Heart right ventricle (tissue), 16 donors: ENCODE data around the gene MEOX2. TPM values are rescaled to one million over a fixed set of nuclear protein-coding genes. Genes with fewer than 3 reads are reported as not detected.

Source experiments
- ATAC-seq, 8 donors: fragments of 200-7000 bp; cut with Tn5 transposase; one replicate each; pipeline ENCODE4 v1.9.1; 2020; ENCODE audit warnings: mild to moderate bottlenecking in 8 of 8, moderate library complexity in 8 of 8, moderate number of reproducible peaks in 1 of 8
- DNase-seq, 2 donors: peaks; one replicate each; pipeline ENCODE4 v3.0.0-alpha.2; 2020
- H3K27ac ChIP-seq, 10 donors: fragments of 200-600 bp; sonication (generic) in 2 of 10; one replicate each; pipeline versions ENCODE4 v1.5.0 to v1.8.0; 2020 to 2022; ENCODE audit warnings: mild to moderate bottlenecking in 3 of 10
- H3K27me3 ChIP-seq, 7 donors: fragments of 200-600 bp; one replicate each; pipeline ENCODE4 v1.8.0; 2021 to 2022; ENCODE audit warnings: mild to moderate bottlenecking in 2 of 7
- H3K36me3 ChIP-seq, 9 donors: fragments of 200-600 bp; sonication (generic) in 1 of 9; one replicate each; pipeline versions ENCODE4 v1.5.0 to v1.8.0; 2020 to 2022; ENCODE audit warnings: mild to moderate bottlenecking in 2 of 9
- H3K4me1 ChIP-seq, 9 donors: fragments of 200-600 bp; sonication (generic) in 1 of 9; one replicate each; pipeline versions ENCODE4 v1.5.0 to v1.8.0; 2020 to 2022; ENCODE audit warnings: mild to moderate bottlenecking in 4 of 9
- H3K4me3 ChIP-seq, 10 donors: fragments of 200-600 bp; sonication (generic) in 2 of 10; one replicate each; pipeline versions ENCODE4 v1.5.0 to v1.8.0; 2020 to 2022; ENCODE audit warnings: mild to moderate bottlenecking in 7 of 10, moderate library complexity in 2 of 10
- H3K9me3 ChIP-seq, 11 donors: fragments of 200-600 bp in 10 of 11; sonication (generic) in 2 of 11; one replicate each; pipeline versions ENCODE4 v1.5.0 to v1.8.0; 2013 to 2022; ENCODE audit warnings: mild to moderate bottlenecking in 2 of 11, control low read depth in 1 of 11, moderate library complexity in 1 of 11
- WGBS, 2 donors: extraction: QIAGEN DNeasy Blood & Tissue Kit; methylation state at CpG; one replicate each; pipeline ENCODE4 v1.1.7; 2013; ENCODE audit warnings: inconsistent platforms in 1 of 2; 5-methylcytosine and 5-hydroxymethylcytosine counted together
- intact Hi-C, 10 donors: fragments of 100-400 bp; cut with DNase I; formaldehyde crosslinking; loops; one replicate each; pipeline versions ENCODE4 v1.11.1 to v1.14.2; 2022
- polyA plus RNA-seq, 2 donors: library from polyadenylated mRNA; stranded (reverse); fragments of 200-250 nt; gene quantifications; one replicate each; pipeline ENCODE4 v1.2.3, GENCODE V29; 2013
- total RNA-seq, 10 donors: library from RNA; stranded (reverse); fragmentation: NEBNext Ultra II Directional in 3 of 10; extraction: Animal tissue kit (Norgen Biotek cat#: 25700) in 3 of 10; gene quantifications; one replicate each; pipeline versions ENCODE4 v1.2.1 to v1.2.4, GENCODE V29; 2021 to 2023
- TF ChIP-seq, protein P1 (sequence below), 9 donors: fragments of 200-600 bp; sonication (generic) in 2 of 9; IDR thresholded peaks; one replicate each; pipeline versions ENCODE4 v1.5.0 to v1.8.0; 2021 to 2022; ENCODE audit warnings: antibody characterized with exemption in 9 of 9, mild to moderate bottlenecking in 5 of 9, moderate library complexity in 1 of 9
- donor health status: Arrhythmogenic right ventricular cardiomyopathy.
- donor health status: ischemic (EF 13 %, LVEDD 7.1; RV severe dilation, severe dysfunction).
- donor health status: healthy with polysubstance abuse.
- donor health status: DM: no; HTN: yes; CAD: no.
- donor health status: DM: no; HTN: no; CAD: no.
- donor health status: ischemic (EF 25% LVEDD 6.9; RV normal size, moderate dysfunction).
- donor health status: ischemic (EF 25% LVEDD 5.7; RV mildly dilated, moderate dysfunction).
- donor health status: healthy.
- donor health status: DM: yes; HTN: yes; CAD: no.
- donor health status: Ischemic cardiomyopathy.
- donor health status: ischemic (EF 35%, LVEDD 5.7; RV mildly dilated, moderate dysfunction).
- donor health status: nonischemic (EF 11% LVEDD 7.7; RV severe dilation, severe dysfunction).
- donor health status: DM: yes; HTN: yes; CAD: no.
- donor health status: PGD.
- donor health status: ischemic (EF 29% LVEDD 5.4; RV normal size, mild dysfunction).
- donor health status: nonischemic (EF 23%, LVEDD 6.1; RV moderate dilation, normal function).

Gene MEOX2
- total and polyA plus RNA-seq, 12 donors: 5.2 to 14.1 (median 7.9) TPM

- Histone ChIP-seq H3K4me1 (peaks cover 0 to 56% (median 8%) of the 10 kb centered on the region in 9 donors), H3K9me3 (no peaks in the 10 kb centered on the region), H3K27ac (peak overlapping the region in 4 of 10 donors; percentile 1 to 24 (median 13)), H3K27me3 (no peaks in the 10 kb centered on the region), H3K4me3 (peak overlapping the region in 1 of 10 donors; percentile 7), H3K36me3 (no peaks in the 10 kb centered on the region)
- ATAC-seq (no peak), DNase-seq (no peak)
- TF ChIP-seq, protein P1, sequence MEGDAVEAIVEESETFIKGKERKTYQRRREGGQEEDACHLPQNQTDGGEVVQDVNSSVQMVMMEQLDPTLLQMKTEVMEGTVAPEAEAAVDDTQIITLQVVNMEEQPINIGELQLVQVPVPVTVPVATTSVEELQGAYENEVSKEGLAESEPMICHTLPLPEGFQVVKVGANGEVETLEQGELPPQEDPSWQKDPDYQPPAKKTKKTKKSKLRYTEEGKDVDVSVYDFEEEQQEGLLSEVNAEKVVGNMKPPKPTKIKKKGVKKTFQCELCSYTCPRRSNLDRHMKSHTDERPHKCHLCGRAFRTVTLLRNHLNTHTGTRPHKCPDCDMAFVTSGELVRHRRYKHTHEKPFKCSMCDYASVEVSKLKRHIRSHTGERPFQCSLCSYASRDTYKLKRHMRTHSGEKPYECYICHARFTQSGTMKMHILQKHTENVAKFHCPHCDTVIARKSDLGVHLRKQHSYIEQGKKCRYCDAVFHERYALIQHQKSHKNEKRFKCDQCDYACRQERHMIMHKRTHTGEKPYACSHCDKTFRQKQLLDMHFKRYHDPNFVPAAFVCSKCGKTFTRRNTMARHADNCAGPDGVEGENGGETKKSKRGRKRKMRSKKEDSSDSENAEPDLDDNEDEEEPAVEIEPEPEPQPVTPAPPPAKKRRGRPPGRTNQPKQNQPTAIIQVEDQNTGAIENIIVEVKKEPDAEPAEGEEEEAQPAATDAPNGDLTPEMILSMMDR (IDR thresholded peaks at IDR 0.05): no peak
- WGBS, 2 donors: 48 to 65% methylated on average over 5 of the region's 5 CpGs
- intact Hi-C loops: no loop called here
Measured at GRCh38 chr7:15648461-15648961, 38.0 kb downstream of the MEOX2 start.

- ATAC-seq: no peak
- no peak for DNase-seq
- TF ChIP-seq, protein P1 (IDR thresholded peaks at IDR 0.05): no peak
- intact Hi-C loops: no loop called here
- no peak overlapping the region for H3K4me3 ChIP-seq
- H3K27me3 ChIP-seq: no peaks in the 10 kb centered on the region
- H3K27ac ChIP-seq: no peak overlapping the region
- H3K9me3 ChIP-seq: peaks cover 0 to 7% (median 0%) of the 10 kb centered on the region in 11 donors
- no peaks in the 10 kb centered on the region for H3K36me3 ChIP-seq
- WGBS, 2 donors: 95 to 98% methylated on average over 1 of the region's 1 CpG
- peaks cover 0 to 52% (median 8%) of the 10 kb centered on the region in 9 donors for H3K4me1 ChIP-seq
Measured at GRCh38 chr7:15647309-15647708, 39.2 kb downstream of the MEOX2 start.

GRCh38 chr7:15643000-15643705 is 43.3 kb downstream of the MEOX2 start:
- Histone ChIP-seq H3K4me1 (peaks cover 0 to 36% (median 8%) of the 10 kb centered on the region in 9 donors), H3K27me3 (no peaks in the 10 kb centered on the region), H3K36me3 (no peaks in the 10 kb centered on the region), H3K27ac (no peak overlapping the region), H3K4me3 (no peak overlapping the region), H3K9me3 (peaks cover 0 to 20% (median 0%) of the 10 kb centered on the region in 11 donors)
- ATAC-seq (no peak), DNase-seq (peak in 1 of 2 donors; percentile 7)
- WGBS, 2 donors: 95 to 97% methylated on average over 3 of the region's 3 CpGs
- intact Hi-C loops: no loop called here
- TF ChIP-seq, protein P1 (IDR thresholded peaks at IDR 0.05): no peak

- Histone ChIP-seq H3K4me1 (peaks cover 0 to 27% (median 0%) of the 10 kb centered on the region in 9 donors), H3K27ac (peak overlapping the region in 1 of 10 donors; percentile 28), H3K36me3 (peaks cover 0 to 31% (median 5%) of the 10 kb centered on the region in 9 donors), H3K27me3 (no peaks in the 10 kb centered on the region), H3K9me3 (no peaks in the 10 kb centered on the region), H3K4me3 (no peak overlapping the region)
- TF ChIP-seq, protein P1 (IDR thresholded peaks at IDR 0.05): no peak
- ATAC-seq (peak in 1 of 8 donors; percentile 58), DNase-seq (no peak)
- WGBS, 2 donors: 68 to 69% methylated on average over 1 of the region's 1 CpG
- intact Hi-C loops: no loop called here
Measured at GRCh38 chr7:15628876-15629275, 57.6 kb downstream of the MEOX2 start.
